Hepatocyte (in vitro differentiated cells): ENCODE data around the gene ENO2.

Experiments used
- EZH2 ChIP-seq: fragments of 200-600 bp; sonication (generic); IDR thresholded peaks from 2 replicates; pipeline ENCODE4 v1.6.1; 2016; ENCODE audit warnings: antibody characterized with exemption, mild to moderate bottlenecking, borderline replicate concordance
- EZH2phosphoT487 ChIP-seq: fragments of 200-600 bp; sonication (generic); IDR thresholded peaks from one replicate; pipeline ENCODE4 v1.6.1; 2018; ENCODE audit warnings: antibody characterized with exemption, mild to moderate bottlenecking, low read depth, moderate library complexity; ENCODE audit not compliant: unreplicated experiment, severe bottlenecking
- TF ChIP-seq, protein P1 (sequence below): fragments of 200-600 bp; sonication (generic); IDR thresholded peaks from 2 replicates; pipeline ENCODE4 v1.5.1; 2016; ENCODE audit warnings: antibody characterized with exemption, mild to moderate bottlenecking; ENCODE audit not compliant: poor library complexity

DNA sequence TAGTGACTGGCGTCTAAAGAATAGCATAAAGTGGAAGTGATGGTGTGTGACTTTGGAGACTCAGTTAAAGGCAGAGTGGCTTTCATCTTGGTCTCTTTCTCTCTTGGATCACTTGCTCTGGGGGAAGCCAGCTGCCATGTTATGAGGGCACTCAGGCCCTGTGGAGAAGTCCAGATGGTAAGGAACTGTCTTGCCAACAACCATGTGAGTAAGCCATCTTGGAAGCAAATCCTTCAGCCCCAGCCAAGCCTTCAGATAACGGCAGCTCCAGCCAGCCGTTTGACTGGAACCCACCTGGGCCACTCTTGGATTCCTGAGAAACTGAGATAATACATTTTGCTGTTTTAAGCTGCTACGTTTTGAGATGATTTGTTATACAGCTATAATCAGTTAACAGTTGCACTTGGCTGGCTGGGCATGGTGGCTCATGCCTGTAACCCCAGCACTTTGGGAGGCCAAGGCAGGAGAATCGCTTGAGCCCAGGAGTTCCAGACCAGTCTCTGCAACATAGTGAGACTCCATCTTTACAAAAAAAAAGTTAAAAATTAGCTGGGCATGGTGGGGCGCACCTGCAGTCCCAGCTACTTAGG, 17.4 kb upstream of the ENO2 start:
- TF ChIP-seq, protein P1, sequence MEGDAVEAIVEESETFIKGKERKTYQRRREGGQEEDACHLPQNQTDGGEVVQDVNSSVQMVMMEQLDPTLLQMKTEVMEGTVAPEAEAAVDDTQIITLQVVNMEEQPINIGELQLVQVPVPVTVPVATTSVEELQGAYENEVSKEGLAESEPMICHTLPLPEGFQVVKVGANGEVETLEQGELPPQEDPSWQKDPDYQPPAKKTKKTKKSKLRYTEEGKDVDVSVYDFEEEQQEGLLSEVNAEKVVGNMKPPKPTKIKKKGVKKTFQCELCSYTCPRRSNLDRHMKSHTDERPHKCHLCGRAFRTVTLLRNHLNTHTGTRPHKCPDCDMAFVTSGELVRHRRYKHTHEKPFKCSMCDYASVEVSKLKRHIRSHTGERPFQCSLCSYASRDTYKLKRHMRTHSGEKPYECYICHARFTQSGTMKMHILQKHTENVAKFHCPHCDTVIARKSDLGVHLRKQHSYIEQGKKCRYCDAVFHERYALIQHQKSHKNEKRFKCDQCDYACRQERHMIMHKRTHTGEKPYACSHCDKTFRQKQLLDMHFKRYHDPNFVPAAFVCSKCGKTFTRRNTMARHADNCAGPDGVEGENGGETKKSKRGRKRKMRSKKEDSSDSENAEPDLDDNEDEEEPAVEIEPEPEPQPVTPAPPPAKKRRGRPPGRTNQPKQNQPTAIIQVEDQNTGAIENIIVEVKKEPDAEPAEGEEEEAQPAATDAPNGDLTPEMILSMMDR: no peak
- TF ChIP-seq EZH2phosphoT487: no peak
- no peak for TF ChIP-seq EZH2
